ENCODE data around the gene IQGAP2. TPM values are rescaled to one million over a fixed set of nuclear protein-coding genes. Genes with fewer than 3 reads are reported as not detected.

IQGAP2 gene
- total RNA-seq, 1 experiment from 2014 or later, result 8.3 TPM

- no peak for DNase-seq (ENCODE audit: low spot score)
These were observed 343.6 kb downstream of the IQGAP2 start for GRCh38 chr5:76746677-76747076.

GRCh38 chr5:76747706-76748105 is 344.6 kb downstream of the IQGAP2 start:
- DNase-seq (ENCODE audit: low spot score), result no peak

- DNase-seq (ENCODE audit: low spot score), result no peak
These were observed 348.2 kb downstream of the IQGAP2 start for GRCh38 chr5:76751291-76751690.

- DNase-seq (ENCODE audit: low spot score), result no peak
These were observed 351.6 kb downstream of the IQGAP2 start for GRCh38 chr5:76754668-76755078.

GRCh38 chr5:76755779-76756637 is 352.9 kb downstream of the IQGAP2 start:
- DNase-seq (ENCODE audit: low spot score), result no peak

- no peak for DNase-seq (ENCODE audit: low spot score)
These were observed 354.0 kb downstream of the IQGAP2 start for GRCh38 chr5:76757049-76757448.

Other genes with a start within 250 kb of the IQGAP2 start
- 0.59 and 0.79 TPM in 2 replicates for gene F2RL2, start 220.1 kb downstream of the IQGAP2 start, total RNA-seq (2014; rRNA removed; shearing (Covaris generic))

Measured in A172 (cell line).